Left renal pelvis (tissue), 4 donors: Measurements from ENCODE around the gene ZNF341. TPM values are rescaled to one million over a fixed set of nuclear protein-coding genes. Genes with fewer than 3 reads are reported as not detected.

Source experiments
- DNase-seq, 4 donors: peaks; one replicate each; pipeline ENCODE4 v3.0.0-alpha.2; 2013; ENCODE audit warnings: low read depth in 4 of 4, low spot score in 3 of 4
- polyA plus RNA-seq, 4 donors: library from polyadenylated mRNA; unstranded; fragments of 120-200 nt; gene quantifications; one replicate each; pipeline ENCODE4 v1.2.1, GENCODE V29; 2013; ENCODE audit not compliant: insufficient read length in 4 of 4

Gene ZNF341
- polyA plus RNA-seq, 4 donors = 2.0 to 4.6 (median 2.9) TPM

DNA sequence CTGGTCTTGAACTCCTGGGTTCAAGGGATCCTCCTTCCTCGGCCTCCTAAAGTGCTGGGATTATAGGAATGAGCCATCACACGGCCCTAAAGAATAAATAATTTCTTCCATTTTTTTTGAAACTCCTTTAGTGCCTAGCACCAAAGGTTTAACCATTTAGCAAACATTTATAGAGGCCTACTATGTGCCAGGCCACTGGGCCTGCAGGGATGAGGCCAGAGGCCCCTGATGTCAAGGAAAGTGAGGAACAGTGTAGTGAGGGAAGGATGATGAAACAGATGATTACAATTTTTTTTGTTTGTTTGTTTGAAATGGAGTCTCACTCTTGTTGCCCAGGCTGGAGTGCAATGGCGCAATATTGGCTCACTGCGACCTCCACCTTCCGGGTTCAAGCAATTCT is 33.8 kb downstream of the ZNF341 start:
- DNase-seq = no peak

DNA sequence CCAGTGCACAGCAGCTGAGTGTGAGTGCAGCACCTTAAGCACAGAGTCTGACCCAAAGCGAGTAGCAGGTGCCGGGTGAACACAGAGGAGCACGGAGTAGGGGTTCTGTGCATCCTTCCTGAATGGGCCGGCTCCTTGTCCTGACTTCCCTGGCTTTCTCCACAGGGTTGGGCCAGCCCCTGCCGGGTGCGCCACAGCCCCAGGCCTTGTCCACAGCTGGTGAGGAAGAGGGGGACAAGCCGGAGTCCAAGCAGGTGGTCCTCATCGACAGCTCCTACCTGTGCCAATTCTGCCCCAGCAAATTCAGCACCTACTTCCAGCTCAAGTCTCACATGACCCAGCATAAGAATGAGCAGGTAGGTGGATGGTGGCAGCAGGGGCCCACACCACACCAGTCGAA is 34.9 kb downstream of the ZNF341 start:
- DNase-seq = no peak

DNA sequence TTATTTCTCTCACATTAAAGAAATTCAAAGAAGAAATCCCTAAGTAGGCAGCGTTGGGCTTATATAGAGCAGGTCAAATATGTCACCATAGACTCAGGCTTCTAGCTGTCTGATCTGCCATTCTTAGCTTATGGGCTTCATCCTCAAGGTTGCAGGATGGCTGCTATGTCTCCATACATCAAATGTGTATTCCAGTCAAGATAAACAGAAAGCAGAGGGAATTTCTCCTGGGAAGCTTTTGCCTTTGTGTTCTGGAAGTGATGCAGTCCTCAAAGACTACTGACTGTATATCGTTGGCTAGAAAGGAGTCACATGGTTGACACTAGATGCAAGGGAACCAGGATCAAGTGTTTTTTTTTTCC is 36.0 kb downstream of the ZNF341 start:
- DNase-seq = no peak

DNA sequence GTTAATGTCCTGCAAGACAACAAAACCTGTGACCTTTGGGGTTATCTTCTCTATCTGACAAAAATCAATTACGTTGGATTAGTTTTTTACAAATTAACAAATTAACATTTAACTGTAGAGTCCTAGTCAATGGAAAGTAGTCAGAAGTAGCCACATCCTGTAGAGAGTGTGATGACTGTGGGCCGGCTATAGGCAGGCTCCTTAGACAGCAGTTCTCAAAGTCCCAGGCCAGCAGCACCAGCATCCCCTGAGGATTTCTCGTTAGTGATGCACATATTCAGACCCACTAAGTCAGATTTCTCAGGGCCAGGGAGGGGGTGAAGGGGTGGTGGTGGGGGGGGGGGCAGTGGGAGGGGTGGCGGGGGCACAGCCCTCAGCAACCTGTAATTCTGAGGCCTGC is 37.2 kb downstream of the ZNF341 start:
- DNase-seq = no peak

DNA sequence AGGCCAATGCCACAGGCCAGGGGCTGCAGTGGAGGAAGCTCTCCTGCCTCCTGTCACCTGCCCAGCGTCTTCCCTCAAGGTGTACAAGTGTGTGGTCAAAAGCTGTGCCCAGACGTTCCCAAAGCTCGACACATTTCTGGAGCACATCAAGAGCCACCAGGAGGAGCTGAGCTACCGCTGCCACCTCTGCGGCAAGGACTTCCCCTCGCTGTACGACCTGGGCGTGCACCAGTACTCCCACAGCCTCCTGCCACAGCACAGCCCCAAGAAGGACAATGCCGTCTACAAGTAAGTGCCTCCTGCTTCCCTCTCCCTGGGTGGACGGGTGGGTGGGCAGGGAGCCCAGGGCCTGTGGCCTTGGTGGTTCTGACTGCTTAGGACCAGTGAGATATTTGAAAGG is 38.2 kb downstream of the ZNF341 start:
- no peak for DNase-seq

- no peak for DNase-seq
Observed at GRCh38 chr20:33771938-33772337, 40.1 kb downstream of the ZNF341 start.

DNA sequence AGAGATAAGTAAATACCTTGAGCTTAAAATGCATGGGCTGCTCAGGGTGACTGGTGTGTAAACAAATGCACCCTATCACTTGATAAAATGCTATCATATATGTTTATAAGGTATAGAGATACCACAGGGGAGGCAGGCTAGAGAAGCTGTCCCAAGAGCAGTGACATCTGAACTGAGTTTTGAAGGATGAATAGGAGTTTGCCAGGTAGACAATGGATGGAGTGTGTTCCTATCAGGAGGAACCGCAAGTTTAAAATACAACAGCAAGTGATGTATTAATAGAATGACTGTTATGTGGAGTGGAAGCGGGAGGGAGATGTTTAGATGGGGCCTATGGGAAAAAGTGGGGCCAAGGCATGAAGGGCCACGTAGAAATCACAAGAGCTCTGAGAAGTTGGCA is 40.6 kb downstream of the ZNF341 start:
- no peak for DNase-seq

GRCh38 chr20:33773412-33774089 is 41.8 kb downstream of the ZNF341 start:
- DNase-seq = no peak

DNA sequence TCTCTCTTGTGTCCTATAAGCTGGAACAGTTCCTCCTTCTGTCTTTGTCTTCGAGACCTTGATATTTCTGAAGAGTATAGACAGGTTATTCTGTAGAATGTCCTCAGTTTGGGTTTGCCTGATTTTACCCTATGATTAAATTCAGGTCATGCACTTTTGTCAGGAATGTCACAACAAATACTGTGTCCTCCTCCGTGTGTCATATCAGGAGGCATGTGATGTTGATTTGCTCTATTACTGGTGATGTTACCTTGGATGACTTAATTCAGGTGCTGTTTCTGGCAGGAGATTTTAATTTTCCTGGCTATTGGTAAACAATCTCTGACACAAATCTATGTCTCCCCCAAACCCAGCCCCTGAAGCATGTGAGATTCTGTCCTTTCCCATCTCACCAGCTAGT is 46.0 kb downstream of the ZNF341 start:
- no peak for DNase-seq

DNA sequence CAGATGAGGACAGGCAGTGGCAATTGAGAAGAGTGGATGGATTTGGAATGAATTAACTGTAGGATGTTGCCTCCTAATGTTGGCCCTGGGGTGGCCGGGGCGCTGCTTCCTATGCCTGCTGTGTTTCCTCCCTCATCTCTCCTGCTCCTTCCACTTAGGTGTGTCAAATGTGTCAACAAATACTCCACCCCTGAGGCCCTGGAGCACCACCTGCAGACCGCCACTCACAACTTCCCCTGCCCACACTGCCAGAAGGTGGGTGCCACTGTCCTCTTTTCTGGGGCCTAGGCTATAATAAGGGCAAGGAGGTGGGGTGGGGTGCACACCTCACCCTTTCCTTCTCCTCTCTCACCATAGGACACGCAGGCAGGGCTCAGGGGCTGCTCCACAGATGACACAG is 49.3 kb downstream of the ZNF341 start:
- no peak for DNase-seq

- no peak for DNase-seq
Observed at GRCh38 chr20:33781945-33782344, 50.1 kb downstream of the ZNF341 start.

DNA sequence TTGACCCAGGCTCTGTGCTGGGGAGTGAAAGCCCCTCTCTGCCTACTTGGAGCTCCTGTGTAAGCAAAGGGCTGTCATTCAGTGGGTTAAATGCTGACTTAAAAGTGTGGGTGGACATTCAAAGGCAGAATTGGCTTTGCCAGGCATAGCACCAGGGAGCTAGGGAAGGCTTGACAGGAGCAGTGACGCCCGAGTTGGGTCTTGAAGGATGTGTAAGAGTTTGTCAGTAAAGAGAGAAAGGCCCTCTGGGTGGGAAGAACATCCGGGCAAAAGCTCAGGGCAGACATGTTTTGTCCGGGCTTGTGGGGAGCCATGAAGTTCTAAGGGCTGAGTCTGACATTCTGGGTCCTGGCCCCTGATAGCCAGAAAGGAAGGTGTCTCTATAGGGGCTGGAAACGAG is 51.5 kb downstream of the ZNF341 start:
- no peak for DNase-seq

- no peak for DNase-seq
Observed at GRCh38 chr20:33783818-33784217, 52.0 kb downstream of the ZNF341 start.

DNA sequence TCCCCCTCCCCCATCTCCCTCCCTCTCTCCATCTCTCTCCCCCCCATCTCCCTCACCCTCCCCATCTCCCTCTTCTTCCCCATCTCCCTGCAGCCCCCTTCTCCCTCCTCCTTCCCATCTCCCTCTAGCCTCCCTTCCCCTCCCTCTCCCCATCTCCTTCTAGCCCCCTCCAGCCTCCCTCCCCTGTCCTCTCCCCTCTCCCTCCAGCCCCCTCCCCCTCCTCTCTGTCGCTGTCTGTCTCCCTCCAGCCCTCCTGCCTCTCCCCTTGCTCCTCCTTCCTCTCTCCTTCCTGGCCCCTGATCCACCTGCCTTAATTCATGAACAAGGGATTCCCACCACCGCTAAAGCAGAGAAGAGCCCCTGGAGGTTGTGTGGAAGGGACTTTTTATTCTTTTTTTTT is 52.4 kb downstream of the ZNF341 start:
- no peak for DNase-seq

- no peak for DNase-seq
Observed at GRCh38 chr20:33785503-33785902, 53.7 kb downstream of the ZNF341 start.

- no peak for DNase-seq
Observed at GRCh38 chr20:33787253-33787891, 55.6 kb downstream of the ZNF341 start.

DNA sequence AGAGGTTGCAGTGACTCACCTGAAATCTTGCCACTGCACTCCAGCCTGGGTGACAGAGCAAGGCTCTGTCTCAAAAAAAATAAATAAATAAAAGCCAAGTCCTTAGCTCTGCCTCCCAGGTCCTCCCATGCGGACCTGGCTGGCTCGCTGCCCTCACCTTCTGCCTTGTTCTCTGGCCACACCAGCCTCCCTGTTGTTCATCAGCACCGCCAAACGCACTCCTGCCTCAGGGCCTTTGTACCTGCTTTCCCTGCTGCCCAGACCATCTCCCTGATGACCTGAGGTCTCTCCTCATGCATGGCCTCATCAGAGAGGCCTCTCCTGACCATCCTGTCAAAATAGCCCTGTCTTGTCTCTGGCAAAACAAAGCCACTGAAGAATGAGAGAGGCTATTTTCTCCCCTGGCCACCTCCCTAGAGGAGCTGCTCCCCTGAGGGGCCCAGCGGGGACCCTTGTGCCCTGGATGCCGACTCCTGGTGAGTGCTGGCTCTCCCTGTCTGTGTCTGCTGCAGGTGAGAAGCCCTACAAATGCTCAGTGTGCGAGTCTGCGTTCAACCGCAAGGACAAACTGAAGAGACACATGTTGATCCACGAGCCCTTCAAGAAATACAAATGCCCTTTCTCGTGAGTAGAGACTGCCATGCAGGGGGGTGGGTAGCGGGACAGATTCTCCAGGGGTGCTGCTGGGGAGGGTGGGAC is 56.7 kb downstream of the ZNF341 start:
- DNase-seq = no peak

DNA sequence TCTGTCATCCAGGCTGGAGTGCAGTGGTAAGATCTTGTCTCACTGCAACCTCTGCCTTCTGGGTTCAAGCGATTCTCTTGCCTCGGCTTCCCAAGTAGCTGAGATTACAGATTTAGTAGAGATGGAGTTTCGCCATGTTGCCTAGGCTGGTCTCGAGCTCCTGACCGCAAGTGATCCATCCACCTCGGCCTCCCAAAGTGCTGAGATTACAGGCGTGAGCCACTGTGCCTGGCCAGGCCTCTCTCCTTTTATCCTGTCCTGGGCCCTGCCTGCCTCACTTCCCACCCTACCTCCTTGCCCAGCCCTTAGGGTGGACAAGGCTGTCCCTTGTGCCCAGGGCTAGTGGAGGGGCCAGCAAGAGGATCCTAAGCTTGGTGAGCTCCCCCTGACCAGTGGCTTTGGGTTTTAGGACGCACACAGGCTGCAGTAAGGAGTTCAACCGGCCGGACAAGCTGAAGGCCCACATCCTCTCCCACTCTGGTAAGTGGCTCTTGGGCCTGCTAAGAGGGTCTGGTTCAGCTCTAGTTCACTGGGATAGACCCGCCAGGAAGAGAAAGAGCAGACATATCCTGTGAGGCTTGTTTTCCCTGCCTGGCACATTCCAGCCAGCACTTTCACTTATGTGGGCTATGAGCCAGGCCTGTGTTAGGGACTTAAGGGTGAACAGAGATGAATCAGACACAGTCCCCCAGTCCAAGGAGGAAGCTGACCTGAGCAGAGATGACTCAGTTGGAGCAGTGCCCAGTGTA is 57.5 kb downstream of the ZNF341 start:
- DNase-seq = no peak

GRCh38 chr20:33789858-33790182 is 58.0 kb downstream of the ZNF341 start:
- DNase-seq = no peak

DNA sequence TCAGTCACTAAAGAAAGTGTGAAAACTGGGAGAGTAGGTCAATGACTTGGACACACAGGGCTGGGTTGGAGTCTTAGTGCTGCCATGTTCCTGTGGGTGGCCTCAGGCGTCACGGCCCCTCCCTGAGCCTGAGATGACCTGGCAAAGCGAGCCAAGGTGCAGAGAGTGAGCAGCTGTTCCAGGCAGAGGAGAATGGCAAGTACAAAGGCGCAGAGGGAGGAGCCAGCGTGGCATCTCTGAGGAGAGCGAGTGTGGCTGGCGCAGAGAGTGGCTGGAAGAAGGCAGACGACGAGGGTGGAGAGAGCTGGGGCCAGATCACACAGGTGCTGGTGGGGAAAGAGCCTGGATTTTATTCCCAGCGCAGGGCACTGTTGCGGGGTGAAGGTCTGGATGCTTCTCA is 58.8 kb downstream of the ZNF341 start:
- no peak for DNase-seq

DNA sequence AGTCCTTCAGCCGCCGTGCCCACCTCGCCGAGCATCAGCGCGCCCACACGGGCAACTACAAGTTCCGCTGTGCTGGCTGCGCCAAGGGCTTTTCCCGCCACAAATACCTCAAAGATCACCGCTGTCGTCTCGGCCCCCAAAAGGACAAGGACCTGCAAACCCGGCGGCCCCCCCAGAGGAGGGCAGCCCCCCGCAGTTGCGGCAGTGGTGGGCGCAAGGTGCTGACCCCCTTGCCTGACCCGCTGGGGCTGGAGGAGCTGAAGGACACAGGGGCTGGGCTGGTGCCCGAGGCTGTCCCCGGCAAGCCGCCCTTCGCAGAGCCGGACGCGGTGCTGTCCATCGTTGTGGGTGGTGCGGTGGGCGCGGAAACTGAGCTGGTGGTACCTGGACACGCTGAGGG is 59.2 kb downstream of the ZNF341 start:
- DNase-seq = no peak

- no peak for DNase-seq
Observed at GRCh38 chr20:33791540-33791939, 59.7 kb downstream of the ZNF341 start.
